Bronchial epithelial cell (primary cell): ENCODE measurements around the gene IFNA4. TPM values are rescaled to one million over a fixed set of nuclear protein-coding genes. Genes with fewer than 3 reads are reported as not detected.
A peak's percentile ranks its signal among the peaks of the same experiment; 100 is the strongest.

ENCODE experiments used
- DNase-seq: peaks from one replicate; pipeline ENCODE4 v3.0.0-alpha.2; 2010; ENCODE audit warnings: low read depth
- FAIRE-seq: peaks from 2 replicates; lab custom pipeline; 2011; peaks lifted over from hg19 to GRCh38; lab: Jason Lieb, UNC
- H3K27me3 ChIP-seq: 2 replicates; pipeline ENCODE4 v1.5.1; 2011; ENCODE audit warnings: low read length; ENCODE audit not compliant: control insufficient read depth, insufficient read depth
- H3K36me3 ChIP-seq: 2 replicates; pipeline ENCODE4 v1.5.1; 2011; ENCODE audit warnings: low read length; ENCODE audit not compliant: control insufficient read depth, insufficient read depth
- H3K4me3 ChIP-seq: 2 replicates; pipeline ENCODE4 v1.5.1; 2011; ENCODE audit warnings: mild to moderate bottlenecking, low read depth, low read length, control low read depth
- total RNA-seq: library from RNA; depleted of rRNA; stranded (reverse); fragments of >200 nt; gene quantifications from 2 replicates; pipeline ENCODE4 v1.2.1, GENCODE V29; 2014
- TF ChIP-seq, protein P1 (sequence below): IDR thresholded peaks from 2 replicates; pipeline ENCODE4 v1.5.1; 2011; ENCODE audit warnings: mild to moderate bottlenecking, moderate library complexity, low read length, control low read depth, inconsistent platforms; ENCODE audit not compliant: insufficient read depth, severe bottlenecking

The IFNA4 gene
- total RNA-seq, 1 donor from 2014 or later = not detected

DNA sequence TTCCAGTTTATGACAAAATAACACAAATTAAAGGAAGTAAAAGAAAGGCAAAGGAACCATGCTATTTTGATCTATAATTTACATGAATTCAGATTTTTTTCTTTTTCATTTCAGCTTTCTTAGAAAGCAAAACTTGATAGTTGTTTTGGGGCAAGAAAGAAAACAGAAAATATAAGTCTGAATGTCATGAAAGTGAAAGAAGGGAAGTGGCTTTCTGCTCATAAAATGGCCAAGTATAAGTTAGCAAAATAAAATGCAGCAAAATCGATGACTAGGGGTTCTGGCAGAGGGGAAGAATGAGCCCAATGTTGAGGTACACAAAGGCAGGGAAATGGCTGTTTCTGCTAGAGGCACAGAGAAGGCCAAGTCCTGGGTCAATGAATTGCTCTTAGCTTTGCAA, 42.8 kb downstream of the IFNA4 start:
- TF ChIP-seq, protein P1, sequence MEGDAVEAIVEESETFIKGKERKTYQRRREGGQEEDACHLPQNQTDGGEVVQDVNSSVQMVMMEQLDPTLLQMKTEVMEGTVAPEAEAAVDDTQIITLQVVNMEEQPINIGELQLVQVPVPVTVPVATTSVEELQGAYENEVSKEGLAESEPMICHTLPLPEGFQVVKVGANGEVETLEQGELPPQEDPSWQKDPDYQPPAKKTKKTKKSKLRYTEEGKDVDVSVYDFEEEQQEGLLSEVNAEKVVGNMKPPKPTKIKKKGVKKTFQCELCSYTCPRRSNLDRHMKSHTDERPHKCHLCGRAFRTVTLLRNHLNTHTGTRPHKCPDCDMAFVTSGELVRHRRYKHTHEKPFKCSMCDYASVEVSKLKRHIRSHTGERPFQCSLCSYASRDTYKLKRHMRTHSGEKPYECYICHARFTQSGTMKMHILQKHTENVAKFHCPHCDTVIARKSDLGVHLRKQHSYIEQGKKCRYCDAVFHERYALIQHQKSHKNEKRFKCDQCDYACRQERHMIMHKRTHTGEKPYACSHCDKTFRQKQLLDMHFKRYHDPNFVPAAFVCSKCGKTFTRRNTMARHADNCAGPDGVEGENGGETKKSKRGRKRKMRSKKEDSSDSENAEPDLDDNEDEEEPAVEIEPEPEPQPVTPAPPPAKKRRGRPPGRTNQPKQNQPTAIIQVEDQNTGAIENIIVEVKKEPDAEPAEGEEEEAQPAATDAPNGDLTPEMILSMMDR = no peak
- H3K36me3 ChIP-seq = no peaks in the 10 kb centered on the region
- DNase-seq = no peak
- no peak overlapping the region for H3K4me3 ChIP-seq
- peaks cover 1% of the 10 kb centered on the region for H3K27me3 ChIP-seq
- FAIRE-seq = no peak

DNA sequence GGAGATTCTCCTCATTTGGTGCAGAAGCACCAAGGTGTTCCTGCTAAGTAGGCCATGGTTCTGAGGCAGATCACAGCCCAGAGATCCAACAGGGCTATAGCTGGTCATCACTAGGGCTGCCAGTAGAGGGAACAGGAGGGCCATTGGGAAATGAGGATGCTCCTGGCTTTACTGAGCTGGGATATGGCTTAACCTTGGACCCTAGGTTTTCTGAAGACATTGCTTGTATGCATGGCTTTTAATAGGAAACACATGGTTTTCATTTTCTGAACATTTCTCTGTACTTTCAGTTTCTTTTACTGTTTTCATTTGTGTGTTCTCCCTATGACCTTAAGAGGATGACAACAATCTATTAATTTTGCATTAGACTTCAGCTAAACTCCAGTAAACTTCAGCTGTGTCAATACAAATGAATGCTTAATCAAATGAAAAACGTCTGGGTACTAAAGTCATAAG, 45.9 kb downstream of the IFNA4 start, which contains the start of gene IFNW1:
Gene IFNW1, minus strand, starts transcription at position 406 of the 456 bp plus-strand sequence. Its CDS starts 262 bp downstream, at position 144.
- Histone ChIP-seq H3K4me3 (no peak within 1 kb of the TSS), H3K27me3 (no peaks in the 10 kb centered on the region), H3K36me3 (no peaks in the 10 kb centered on the region)
- TF ChIP-seq, protein P1 = peak; percentile 17
- FAIRE-seq (no peak), DNase-seq (no peak)

DNA sequence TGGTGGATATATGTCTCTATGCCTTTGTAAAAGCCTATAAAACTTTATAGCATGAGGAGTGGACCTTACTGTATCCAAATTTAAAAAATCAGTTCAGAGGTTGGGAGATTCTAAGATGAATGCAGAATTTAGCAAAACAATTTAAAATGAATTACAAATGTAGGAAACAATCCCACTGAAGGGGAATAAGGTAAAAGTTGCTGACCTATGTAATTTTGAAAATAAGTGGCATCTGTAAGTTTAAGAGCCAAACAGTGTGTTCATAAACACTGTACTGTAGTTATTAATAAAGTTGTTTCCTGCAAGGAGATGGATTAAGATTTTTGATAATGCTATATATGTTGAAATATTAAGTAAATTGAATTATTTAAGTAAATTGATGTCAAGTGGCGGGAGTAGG, 50.4 kb downstream of the IFNA4 start:
- Histone ChIP-seq H3K4me3 (no peak overlapping the region), H3K27me3 (no peaks in the 10 kb centered on the region), H3K36me3 (no peaks in the 10 kb centered on the region)
- no peak for DNase-seq
- TF ChIP-seq, protein P1 = no peak
- FAIRE-seq = no peak

Other genes starting within 250 kb of the IFNA4 start
- 0.79 and 2.4 TPM in 2 replicates for gene HACD4, start 155.9 kb downstream of the IFNA4 start, total RNA-seq
- 0.26 TPM in 2 replicates for gene IFNB1, start 109.6 kb downstream of the IFNA4 start, total RNA-seq
- gene IFNW1, start 45.8 kb downstream of the IFNA4 start, total RNA-seq = not detected in 2 replicates
- not detected in 2 replicates for gene IFNA21, start 20.9 kb downstream of the IFNA4 start, total RNA-seq
- gene IFNA7, start 14.6 kb upstream of the IFNA4 start, total RNA-seq = not detected in 2 replicates
- gene IFNA10, start 19.6 kb upstream of the IFNA4 start, total RNA-seq = not detected in 2 replicates
- gene IFNA16, start 29.7 kb upstream of the IFNA4 start, total RNA-seq = not detected in 2 replicates
- gene IFNA17, start 40.6 kb upstream of the IFNA4 start, total RNA-seq = not detected in 2 replicates
- gene IFNA14, start 52.4 kb upstream of the IFNA4 start, total RNA-seq = not detected in 2 replicates
- gene IFNA5, start 117.7 kb upstream of the IFNA4 start, total RNA-seq = not detected in 2 replicates
- gene KLHL9, start 147.8 kb upstream of the IFNA4 start, total RNA-seq = 22.9 and 25.6 TPM in 2 replicates
- not detected in 2 replicates for gene IFNA6, start 163.3 kb upstream of the IFNA4 start, total RNA-seq
- gene IFNA13, start 180.5 kb upstream of the IFNA4 start, total RNA-seq = not detected in 2 replicates
- gene IFNA2, start 197.8 kb upstream of the IFNA4 start, total RNA-seq = not detected in 2 replicates
- not detected in 2 replicates for gene IFNA8, start 221.5 kb upstream of the IFNA4 start, total RNA-seq